MCF 10A (cell line): ENCODE data around the gene TTC3. TPM values are rescaled to one million over a fixed set of nuclear protein-coding genes. Genes with fewer than 3 reads are reported as not detected.
A peak's percentile ranks its signal among the peaks of the same experiment; 100 is the strongest.
"Not testable (repeated sequence)": the region's sequence is repeated elsewhere in the genome, so short reads cannot be mapped to it uniquely, and the experiment has no call there.

Source experiments
- BruUV-seq: library from RNA; stranded (reverse); fragments of 400-500 nt; replicated peaks from 2 replicates; lab custom pipeline; 2021; lab: Mats Ljungman, UMichigan
- CTCF ChIA-PET: fragments of 300-600 bp; sonication (Branson Sonifier 250); formaldehyde crosslinking; extraction: SDS; loops from one replicate; lab custom pipeline; 2021; ENCODE audit warnings: antibody characterized with exemption, inconsistent platforms; lab: Yijun Ruan, JAX
- POLR2A ChIA-PET: fragments of 300-600, 350-650 bp; sonication (Branson Sonifier 250); formaldehyde crosslinking; extraction: SDS; loops from one replicate; lab custom pipeline; 2020; ENCODE audit warnings: antibody characterized with exemption, inconsistent platforms; lab: Yijun Ruan, JAX
- DNase-seq: peaks from one replicate; pipeline ENCODE4 v3.0.0-alpha.2; 2018; ENCODE audit not compliant: unreplicated experiment
- H3K27ac Mint-ChIP-seq: one replicate; pipeline ENCODE4 v1.8.0; 2022; ENCODE audit warnings: mild to moderate bottlenecking, low read depth, mixed read lengths; ENCODE audit not compliant: unreplicated experiment
- H3K27me3 Mint-ChIP-seq: one replicate; pipeline ENCODE4 v1.8.0; 2022; ENCODE audit warnings: mixed read lengths; ENCODE audit not compliant: insufficient read depth, unreplicated experiment
- H3K36me3 Mint-ChIP-seq: one replicate; pipeline ENCODE4 v1.8.0; 2022; ENCODE audit warnings: mild to moderate bottlenecking, moderate library complexity, mixed read lengths; ENCODE audit not compliant: insufficient read depth, unreplicated experiment
- H3K4me1 Mint-ChIP-seq: one replicate; pipeline ENCODE4 v1.8.0; 2022; ENCODE audit warnings: mixed read lengths; ENCODE audit not compliant: insufficient read depth, unreplicated experiment
- H3K4me3 Mint-ChIP-seq: one replicate; pipeline ENCODE4 v1.8.0; 2022; ENCODE audit warnings: mild to moderate bottlenecking, moderate library complexity, mixed read lengths; ENCODE audit not compliant: unreplicated experiment
- H3K9me3 Mint-ChIP-seq: one replicate; pipeline ENCODE4 v1.8.0; 2022; ENCODE audit warnings: mixed read lengths; ENCODE audit not compliant: unreplicated experiment
- CTCF ChIP-seq: fragments of 200-600 bp; IDR thresholded peaks from one replicate; pipeline ENCODE4 v1.8.0; 2022; ENCODE audit warnings: antibody characterized with exemption, mild to moderate bottlenecking; ENCODE audit not compliant: unreplicated experiment
- intact Hi-C: fragments of 100-400 bp; cut with micrococcal nuclease; formaldehyde crosslinking; loops from 2 replicates; pipeline ENCODE4 v1.14.1; 2022
- total RNA-seq: library from RNA; stranded (reverse); gene quantifications from 2 replicates; pipeline ENCODE4 v1.2.3, GENCODE V29; 2022

The TTC3 gene
- total RNA-seq, 1 experiment from 2014 or later = 74.4 TPM

DNA sequence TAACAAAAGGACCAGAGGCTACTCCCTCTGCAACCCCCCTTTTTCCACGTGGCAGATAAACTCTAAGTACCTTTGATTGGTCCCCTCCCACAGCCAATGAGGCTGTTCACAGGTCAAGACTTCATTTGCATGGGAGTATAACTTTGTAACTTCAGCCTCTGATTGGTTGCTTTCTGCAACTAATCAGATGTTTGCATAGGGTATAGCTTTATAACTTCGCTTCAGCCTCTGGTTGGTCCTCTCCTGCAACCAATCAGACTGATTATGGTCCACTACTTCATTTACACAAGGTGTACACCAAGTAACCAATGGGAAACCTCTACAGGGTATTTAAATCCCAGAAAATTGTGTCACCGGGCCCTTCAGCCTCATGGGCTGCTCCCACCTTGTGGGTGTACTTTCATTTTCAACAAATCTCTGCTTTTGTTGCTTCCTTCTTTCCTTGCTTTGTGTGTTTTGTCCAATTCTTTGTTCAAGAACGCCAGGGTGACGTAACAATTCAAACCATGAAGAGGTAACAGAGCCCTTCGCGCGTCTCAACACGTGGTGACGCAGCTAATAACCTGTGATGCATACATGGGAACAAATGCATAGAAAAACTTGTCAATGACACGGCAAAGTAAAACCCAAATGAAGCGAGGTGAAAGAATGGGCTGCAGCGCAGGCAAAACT lies 146.8 kb downstream of the TTC3 start:
- ChIA-PET CTCF (no interaction called here), POLR2A (interaction anchor here (0.6 to 1.5 kb wide), 3 partner anchors 10 to 38 kb away, joined by 4 to 5 read pairs (median 4); no protein-coding TSS in a partner anchor)
- H3K4me3 Mint-ChIP-seq = peak overlapping the region; percentile 91
- intact Hi-C loops = no loop called here
- H3K36me3 Mint-ChIP-seq = peaks cover 21% of the 10 kb centered on the region
- H3K9me3 Mint-ChIP-seq = no peaks in the 10 kb centered on the region
- DNase-seq = no peak
- no TSS peak for BruUV-seq
- peaks cover 10% of the 10 kb centered on the region for H3K4me1 Mint-ChIP-seq
- H3K27ac Mint-ChIP-seq = no peak overlapping the region
- no peaks in the 10 kb centered on the region for H3K27me3 Mint-ChIP-seq
- TF ChIP-seq CTCF = no peak

GRCh38 chr21:37220433-37220980 lies 147.5 kb downstream of the TTC3 start:
- no peak for DNase-seq
- H3K4me3 Mint-ChIP-seq = peak overlapping the region; percentile 91
- H3K27me3 Mint-ChIP-seq = no peaks in the 10 kb centered on the region
- ChIA-PET POLR2A (interaction anchor here (0.6 to 1.5 kb wide), 4 partner anchors 9 to 883 kb away, joined by 3 to 5 read pairs (median 4); no protein-coding TSS in a partner anchor), CTCF (interaction anchor here (0.6 kb wide), 1 partner anchor 27 kb away, joined by 6 read pairs; no protein-coding TSS in a partner anchor)
- H3K27ac Mint-ChIP-seq = no peak overlapping the region
- peaks cover 27% of the 10 kb centered on the region for H3K36me3 Mint-ChIP-seq
- intact Hi-C loops = no loop called here
- peaks cover 10% of the 10 kb centered on the region for H3K4me1 Mint-ChIP-seq
- no peak for TF ChIP-seq CTCF
- no peaks in the 10 kb centered on the region for H3K9me3 Mint-ChIP-seq
- no TSS peak for BruUV-seq

DNA sequence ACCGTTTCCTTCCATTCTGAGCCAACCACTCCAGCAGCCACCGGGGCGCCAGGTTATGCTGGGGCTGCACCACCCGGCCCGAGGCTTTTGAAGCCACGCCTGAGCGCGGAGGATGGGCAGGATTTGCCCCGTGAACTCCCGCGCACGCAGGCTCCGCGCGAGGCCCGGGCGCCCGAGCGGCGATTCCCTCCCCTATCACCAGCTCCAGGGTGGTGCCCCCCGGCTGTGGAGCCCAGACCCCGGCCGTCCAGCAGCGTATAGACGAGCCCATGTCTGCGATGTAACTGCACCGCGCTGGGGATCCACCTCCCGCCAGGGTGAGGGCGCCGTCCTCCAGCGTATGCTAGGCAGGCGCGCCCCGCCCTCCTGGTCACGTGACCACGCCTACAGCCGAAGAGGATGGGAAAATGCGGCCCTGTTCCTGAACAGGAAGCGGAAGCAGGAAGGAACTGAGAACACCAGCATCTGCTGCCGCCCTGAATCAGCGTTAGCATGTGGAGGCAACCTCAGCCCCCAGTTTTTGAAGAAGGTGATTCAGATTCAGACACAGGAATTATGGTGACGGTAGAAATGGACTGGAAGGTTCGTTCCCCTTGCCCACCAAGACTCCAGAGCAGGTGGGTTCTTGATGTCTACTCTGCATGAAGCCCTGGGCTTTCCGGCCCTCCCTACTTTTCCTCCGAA lies 148.1 kb downstream of the TTC3 start:
- peak; percentile 27 for TF ChIP-seq CTCF
- intact Hi-C loops = no loop called here
- no TSS peak for BruUV-seq
- Mint-ChIP-seq H3K27me3 (no peaks in the 10 kb centered on the region), H3K4me3 (peak overlapping the region; percentile 91), H3K4me1 (peaks cover 10% of the 10 kb centered on the region), H3K36me3 (peaks cover 34% of the 10 kb centered on the region), H3K9me3 (no peaks in the 10 kb centered on the region), H3K27ac (peak overlapping the region; percentile 42)
- DNase-seq = peak; percentile 92
- ChIA-PET CTCF (interaction anchor here (0.6 kb wide), 2 partner anchors 10 to 28 kb away, joined by 3 to 6 read pairs; no protein-coding TSS in a partner anchor), POLR2A (interaction anchor here (0.6 to 1.2 kb wide), 3 partner anchors 9 to 883 kb away, joined by 3 to 5 read pairs (median 4); no protein-coding TSS in a partner anchor)

DNA sequence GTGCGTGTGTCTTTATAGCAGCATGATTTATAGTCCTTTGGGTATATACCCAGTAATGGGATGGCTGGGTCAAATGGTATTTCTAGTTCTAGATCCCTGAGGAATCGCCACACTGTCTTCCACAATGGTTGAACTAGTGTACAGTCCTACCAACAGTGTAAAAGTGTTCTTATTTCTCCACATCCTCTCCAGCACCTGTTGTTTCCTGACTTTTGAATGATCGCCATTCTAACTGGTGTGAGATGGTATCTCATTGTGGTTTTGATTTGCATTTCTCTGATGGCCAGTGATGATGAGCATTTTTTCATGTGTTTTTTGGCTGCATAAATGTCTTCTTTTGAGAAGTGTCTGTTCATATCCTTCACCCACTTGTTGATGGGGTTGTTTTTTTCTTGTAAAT lies 149.2 kb downstream of the TTC3 start:
- BruUV-seq, DNase-seq, intact Hi-C loops, H3K27me3 Mint-ChIP-seq, H3K9me3 Mint-ChIP-seq, H3K27ac Mint-ChIP-seq, POLR2A ChIA-PET, CTCF ChIA-PET: not testable (repeated sequence)
- Mint-ChIP-seq H3K4me1 (peaks cover 10% of the 10 kb centered on the region), H3K4me3 (peak overlapping the region; percentile 91), H3K36me3 (peaks cover 41% of the 10 kb centered on the region)
